22Rv1 (cell line): ENCODE measurements around the gene XDH.

ENCODE experiments used
- CTCF ChIP-seq: fragments of 450-650 bp; IDR thresholded peaks from 2 replicates; pipeline ENCODE4 v1.5.1; 2017; ENCODE audit warnings: mild to moderate bottlenecking
- ZFX ChIP-seq: fragments of 450-650 bp; IDR thresholded peaks from 2 replicates; pipeline ENCODE4 v1.6.1; 2017; ENCODE audit warnings: antibody characterized with exemption, borderline replicate concordance

- TF ChIP-seq CTCF (no peak), ZFX (no peak)
These were observed 12.2 kb downstream of the XDH start for GRCh38 chr2:31402388-31402787.
